Muscle of back (tissue), 11 donors: ENCODE results near the gene LRRIQ1. TPM values are rescaled to one million over a fixed set of nuclear protein-coding genes. Genes with fewer than 3 reads are reported as not detected.

ENCODE experiments used
- DNase-seq, 3 donors: peaks; one replicate each; pipeline versions ENCODE4 v3.0.0 to v3.0.0-alpha.2; 2013
- polyA plus RNA-seq, 10 donors: library from polyadenylated mRNA; unstranded; fragments of 120-200 nt; gene quantifications; one replicate each; pipeline ENCODE4 v1.2.1, GENCODE V29; 2013; ENCODE audit not compliant: insufficient read length in 10 of 10

LRRIQ1 gene
- polyA plus RNA-seq, 10 donors = 0.27 to 0.74 (median 0.41) TPM

DNA sequence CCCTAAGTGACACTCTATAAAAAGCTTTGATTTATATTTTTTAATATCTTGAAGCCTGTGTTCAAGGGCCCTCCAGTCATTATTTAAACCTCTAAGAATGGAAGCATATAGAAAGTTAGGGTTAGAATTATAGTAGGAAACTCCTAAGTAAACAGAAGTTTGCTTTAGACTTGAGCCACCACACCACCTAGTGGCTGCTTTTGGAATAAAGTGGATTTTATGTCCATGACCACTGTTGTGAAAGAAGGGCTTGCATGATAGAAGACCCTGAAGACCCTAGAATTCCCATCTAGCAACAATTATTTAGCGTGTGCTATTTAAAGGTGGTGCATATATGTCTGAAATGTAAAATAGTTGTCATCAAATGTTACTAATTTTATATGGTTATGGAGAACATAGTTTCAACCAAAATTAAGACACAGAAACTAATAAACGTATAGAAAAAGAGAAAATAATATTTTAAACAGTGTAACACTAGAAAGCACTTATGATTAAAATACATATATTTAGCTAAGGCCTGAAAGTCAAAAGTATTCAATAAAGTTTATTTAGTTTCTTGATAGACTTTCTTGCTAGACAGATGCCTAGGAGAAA lies 21.3 kb downstream of the LRRIQ1 start:
- peak; percentile 40 to 58 (median 43) for DNase-seq

DNA sequence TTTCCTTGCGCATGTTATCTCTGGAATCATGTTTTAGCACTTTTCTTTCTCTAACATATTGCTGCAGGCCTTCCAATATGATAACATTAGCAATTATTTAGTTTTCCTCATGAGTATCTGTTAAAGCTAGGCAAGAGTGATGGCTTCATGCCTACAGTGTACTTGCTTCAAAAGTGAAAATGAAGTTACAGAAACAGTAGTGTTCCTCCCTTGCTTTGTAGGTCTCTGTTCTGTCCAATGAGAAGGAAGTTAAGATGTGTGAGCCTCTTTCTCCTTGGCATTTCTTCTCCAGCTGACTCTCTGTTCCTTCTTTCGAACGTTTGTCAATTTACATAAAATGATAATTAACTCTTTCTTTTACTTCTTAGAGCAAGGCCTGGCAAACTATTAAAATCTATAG lies 22.2 kb downstream of the LRRIQ1 start:
- DNase-seq = no peak

DNA sequence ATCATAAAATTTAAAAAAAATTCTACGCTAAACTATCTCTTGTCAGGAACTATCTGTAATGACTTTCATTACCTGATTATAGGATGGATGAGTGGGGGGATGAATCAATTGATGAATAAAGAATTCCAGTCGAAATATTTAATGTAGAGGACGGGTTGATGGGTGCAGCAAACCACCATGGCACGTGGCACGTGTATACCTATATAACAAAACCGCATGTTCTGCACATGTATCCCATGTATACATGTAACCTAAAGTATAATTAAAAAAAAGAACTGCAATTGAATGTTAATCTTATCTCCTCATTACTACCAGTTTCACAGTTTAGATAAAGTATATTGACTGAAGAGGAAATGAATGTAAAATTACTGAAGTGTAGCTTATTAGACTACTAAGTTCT lies 23.4 kb downstream of the LRRIQ1 start:
- DNase-seq = no peak

DNA sequence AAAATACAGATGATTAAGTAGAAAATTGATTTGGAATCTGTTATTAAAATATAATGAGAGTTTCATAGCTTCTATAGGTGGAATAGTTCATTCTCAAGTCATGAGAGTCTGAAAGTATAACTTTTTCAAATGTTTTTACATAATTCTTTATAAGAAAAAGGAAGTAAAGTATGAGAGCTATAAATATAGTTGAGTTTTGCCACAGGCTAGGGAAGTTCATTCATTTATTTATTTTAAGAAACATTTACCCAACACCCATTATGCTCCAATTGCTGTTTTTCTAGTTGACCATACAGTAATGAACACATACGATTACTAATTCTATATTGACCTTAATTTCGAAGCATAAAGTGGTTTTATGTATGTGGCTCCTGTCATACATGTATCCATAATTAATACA lies 24.8 kb downstream of the LRRIQ1 start:
- no peak for DNase-seq

DNA sequence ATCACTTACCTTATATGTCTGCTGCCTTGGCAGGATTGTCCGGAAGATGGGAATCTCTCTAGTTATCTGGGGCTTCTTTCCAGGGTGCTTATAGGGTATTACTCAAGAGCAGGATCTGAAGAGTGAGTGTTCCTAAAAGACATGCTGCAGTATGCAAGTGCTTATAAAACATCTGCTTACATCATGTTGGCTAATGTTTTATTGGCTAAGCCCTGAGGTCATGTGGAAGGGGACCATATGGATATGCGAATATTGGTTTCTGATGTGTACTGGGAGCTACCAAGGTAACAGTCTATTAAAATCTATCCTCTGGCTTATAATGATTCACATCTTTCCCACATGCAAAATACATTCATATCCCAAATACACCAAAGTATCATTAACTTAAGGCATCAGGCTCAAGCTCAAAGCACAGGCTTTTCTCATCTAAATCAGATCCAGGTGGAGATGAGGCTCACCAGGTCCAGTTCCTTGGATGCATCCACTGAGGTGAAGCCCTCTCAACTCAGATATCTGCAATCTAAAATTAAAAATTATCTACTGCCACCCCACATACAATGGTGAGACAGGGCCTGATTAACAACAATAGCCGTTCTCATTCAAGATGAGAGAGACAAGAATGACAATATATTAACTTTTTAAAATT lies 29.8 kb downstream of the LRRIQ1 start:
- peak in 1 of 3 donors; percentile 1 for DNase-seq

DNA sequence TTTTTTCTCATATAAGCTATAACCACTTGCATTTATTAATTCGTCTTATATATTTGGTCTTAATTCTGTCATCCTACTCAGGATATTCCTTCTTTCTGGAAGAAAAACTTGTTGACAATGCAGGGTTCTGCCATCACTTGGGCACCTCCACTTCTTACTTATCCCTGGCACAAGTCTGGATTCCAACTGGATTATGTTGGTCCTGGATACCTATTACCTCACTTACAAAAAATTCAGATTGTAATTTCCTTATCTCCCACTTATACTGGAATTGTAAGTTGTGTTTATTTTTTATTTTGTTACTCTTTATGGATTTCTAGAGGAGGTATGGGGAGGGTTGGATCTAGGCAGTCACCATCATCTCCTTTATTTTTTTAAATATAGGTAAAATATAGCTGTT lies 36.7 kb downstream of the LRRIQ1 start:
- no peak for DNase-seq

DNA sequence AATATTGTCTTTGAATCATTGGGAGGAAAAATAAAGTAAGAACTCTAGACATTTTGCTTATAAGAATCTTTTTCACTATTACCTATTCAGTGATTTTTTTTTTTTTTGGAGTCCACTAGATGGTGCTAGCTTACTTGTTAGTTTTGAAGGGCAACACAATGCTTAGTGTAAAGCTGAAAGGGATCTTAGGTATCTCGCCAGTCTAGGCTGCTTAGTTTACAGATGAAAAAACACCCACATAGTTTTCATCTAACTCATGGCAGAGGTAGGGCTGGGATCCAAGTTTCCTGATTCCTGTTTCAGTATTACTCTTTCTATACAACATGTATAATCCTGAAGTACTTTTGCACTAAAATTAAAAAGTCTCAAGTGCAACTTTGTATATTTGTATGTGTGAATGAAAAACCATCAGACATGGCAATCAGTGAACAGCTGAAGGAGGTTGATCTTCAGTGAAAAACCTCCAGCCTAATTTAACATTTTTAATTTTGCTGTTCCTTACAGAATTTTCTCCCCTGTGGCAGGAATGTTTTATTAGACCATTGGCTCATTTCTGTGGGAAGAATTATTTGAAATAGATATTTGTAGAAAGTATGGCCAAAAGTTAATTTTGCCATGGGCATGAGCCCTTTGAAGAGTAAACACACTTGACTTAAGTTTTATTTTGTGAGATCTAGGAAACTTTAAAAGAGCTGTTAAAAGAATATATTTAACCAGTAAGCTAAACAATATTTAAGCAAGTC lies 40.7 kb downstream of the LRRIQ1 start:
- DNase-seq = peak; percentile 11 to 62 (median 44)

DNA sequence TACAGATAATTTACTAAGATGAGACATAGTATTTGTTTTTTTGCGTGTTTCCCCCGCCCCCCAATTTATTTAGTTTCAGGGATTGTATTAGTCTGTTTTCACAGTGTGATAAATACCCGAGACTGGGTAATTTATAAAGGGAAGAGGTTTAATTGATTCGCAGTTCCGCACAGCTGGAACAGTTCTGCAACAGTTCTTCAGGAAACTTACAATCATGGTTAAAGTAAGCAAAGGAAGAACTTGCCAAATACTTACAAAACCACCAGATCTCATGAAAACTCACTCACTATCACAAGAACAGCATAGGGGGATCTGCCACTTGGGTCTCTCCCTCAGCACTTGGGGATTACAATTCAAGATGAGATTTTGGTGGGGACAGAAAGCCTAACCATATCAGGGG lies 48.9 kb downstream of the LRRIQ1 start:
- DNase-seq = no peak

DNA sequence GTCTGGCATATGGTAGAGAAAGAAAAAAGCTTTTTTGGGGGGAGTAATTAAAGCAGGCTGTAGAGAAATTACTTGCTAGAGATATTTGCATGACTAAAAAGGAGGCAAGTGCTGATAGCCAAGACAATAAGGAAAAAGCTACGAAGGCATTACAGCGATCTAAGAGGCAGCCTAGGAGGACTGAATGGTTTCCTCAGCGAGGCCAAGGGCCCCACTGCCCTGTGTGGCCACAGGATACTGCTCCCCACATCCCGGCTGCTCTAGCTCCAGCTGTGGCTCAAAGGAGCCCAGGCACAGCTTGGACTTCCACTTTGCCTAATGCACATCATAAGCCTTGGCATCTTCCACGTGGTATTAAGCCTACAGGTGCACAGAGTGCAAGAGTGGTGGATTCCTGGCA lies 53.6 kb downstream of the LRRIQ1 start:
- no peak for DNase-seq

DNA sequence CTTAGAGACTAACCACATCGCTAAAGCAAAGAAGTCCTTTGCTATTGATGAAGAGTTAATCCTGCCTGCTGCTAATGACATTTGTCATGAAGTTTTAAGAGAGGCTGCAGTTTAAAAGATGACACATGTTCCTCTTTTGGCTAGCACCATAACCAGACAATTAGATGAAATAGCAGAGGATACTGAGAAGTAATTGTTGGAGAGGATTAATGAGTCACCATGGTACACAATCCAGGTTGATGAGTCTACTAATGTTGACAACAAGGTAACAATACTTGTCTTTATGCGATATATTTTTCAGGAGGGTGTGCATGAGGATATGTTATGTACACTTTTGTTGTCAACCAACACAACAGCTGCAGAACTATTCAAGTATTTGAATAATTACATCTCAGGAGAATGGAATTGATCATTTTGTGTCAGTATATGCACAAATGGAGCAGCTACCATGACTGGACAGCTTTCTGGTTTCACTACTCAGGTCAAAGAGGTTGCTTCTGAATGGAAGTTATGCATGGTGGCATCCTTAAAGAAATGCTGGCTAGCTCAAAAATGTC lies 56.7 kb downstream of the LRRIQ1 start:
- DNase-seq = no peak

DNA sequence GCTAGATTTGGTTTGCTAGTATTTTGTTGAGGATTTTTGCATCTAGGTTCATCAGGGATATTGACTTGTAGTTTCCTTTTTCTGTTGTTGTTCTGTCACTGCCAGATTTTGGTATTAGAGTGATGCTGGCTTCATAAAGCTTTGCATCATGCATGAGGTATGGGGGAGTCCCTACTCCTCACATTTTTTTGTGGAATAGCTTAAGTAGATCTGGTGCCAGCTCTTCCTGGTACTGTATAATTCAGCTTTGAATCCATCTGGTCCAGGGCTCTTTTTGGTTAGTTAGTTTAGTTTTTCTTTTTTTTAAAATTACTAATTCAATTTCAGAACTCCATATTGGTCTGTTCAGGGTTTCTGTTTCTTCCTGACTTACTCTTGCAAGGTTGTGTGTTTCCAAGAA lies 59.4 kb downstream of the LRRIQ1 start:
- no peak for DNase-seq

DNA sequence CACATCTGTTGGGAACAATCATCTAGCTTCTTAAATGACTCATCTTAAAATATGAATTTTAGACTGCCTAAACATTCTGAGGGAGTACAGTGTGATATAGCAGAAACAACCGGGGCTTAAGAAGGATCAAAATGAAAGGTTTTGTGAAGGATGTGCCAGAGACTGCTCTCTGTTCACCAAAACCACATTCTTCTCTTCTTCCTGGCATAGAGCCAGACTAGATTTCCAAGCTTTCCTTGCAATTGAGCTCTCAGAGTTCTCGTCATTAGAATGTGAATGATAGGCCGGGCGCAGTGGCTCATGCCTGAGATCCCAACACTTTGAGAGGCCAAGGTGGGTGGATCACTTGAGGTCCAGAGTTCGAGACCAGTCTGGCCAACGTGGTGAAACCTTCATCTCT lies 94.5 kb downstream of the LRRIQ1 start:
- DNase-seq = no peak

DNA sequence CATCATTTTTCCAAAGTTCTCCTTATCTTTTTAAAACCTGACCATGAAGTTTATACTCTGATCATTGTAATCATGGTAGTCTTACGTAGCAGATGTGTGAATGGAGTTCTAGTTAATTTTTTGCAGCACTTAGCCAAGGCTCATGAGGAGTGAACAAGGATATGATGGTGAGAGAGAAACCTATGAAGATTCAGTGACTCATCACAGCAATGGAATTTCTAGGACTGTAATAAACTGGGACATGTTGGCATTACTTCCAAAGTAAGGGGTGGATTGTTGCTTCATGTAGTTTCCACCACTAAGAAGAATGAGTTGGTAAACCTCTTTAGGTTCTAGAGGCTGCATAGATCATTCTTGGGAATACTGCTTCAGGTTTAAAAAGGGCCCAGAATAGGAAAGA lies 102.7 kb downstream of the LRRIQ1 start:
- no peak for DNase-seq

DNA sequence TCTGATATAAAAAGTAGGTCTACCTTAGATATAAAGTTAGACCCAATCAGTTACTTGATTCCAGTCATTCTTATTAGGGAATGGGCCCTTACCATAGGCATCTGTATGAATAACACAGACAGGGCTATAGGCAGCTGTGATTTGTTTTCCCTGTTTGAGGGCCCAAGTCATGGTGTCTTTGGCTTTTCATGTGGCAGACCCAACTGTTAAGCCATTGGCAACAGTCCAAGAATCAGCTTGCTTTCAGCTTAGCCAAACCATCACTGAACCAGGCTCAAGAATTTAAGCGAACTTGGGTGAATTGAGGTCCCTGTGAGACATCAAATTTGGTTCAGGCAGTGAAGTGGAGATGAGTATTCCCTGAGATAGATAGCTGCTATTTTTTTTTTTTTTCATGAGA lies 111.2 kb downstream of the LRRIQ1 start:
- no peak for DNase-seq

DNA sequence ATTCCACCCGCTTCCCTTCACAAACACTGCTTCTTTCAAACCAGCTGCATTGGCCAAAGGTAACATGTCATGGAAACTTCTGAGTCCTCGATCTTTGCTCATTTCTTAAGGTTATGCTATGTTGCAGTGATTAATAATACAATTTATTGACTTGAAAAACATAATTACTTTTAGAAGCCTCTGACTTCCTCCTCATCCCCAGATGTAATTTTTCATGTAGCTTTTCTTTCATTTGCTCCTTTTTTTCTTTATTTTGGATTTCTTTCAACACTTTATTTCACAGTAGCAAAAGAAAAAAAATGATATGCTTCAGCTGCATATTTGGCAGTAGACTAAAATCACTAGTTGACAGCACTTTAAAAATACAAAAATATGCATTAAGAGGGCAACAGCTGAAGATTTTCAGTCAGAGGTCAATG lies 116.2 kb downstream of the LRRIQ1 start:
- peak in 1 of 3 donors; percentile 3 for DNase-seq

DNA sequence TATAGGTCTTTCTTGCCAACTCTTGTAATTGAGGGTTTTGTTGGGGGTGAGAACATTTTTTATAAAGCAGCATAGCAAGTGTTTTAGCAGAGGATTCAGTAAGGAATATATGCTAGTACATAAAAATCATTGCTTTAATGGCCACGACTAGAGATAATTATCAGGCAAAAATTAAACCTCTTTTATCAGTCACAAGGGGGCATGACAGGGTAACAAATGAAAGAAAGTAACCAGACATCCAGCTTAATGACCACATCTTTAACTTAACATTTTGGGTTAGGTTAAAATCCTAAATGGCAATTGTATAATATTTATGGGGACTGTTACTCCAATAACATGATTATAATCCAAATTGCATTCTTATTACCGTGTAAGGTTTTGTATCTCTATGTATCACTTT lies 119.6 kb downstream of the LRRIQ1 start:
- peak in 1 of 3 donors; percentile 5 for DNase-seq

DNA sequence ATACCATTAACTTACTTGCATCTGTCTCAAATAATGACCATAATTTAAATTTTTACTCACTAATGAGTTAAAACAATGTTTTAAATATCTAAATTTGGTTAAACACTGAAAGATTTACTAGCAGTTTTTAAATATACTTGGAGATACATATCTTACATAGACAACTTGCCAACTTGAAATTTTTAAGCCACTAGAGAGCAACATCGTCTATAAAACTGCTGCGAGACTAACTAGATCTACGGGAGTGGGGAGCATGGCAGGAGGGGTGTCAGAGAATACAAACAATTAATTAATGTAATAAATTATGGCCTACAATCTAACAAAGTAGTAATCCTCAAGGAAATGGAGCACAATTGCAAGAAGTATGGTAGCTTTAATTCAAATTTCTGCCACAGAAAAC lies 120.4 kb downstream of the LRRIQ1 start:
- no peak for DNase-seq

DNA sequence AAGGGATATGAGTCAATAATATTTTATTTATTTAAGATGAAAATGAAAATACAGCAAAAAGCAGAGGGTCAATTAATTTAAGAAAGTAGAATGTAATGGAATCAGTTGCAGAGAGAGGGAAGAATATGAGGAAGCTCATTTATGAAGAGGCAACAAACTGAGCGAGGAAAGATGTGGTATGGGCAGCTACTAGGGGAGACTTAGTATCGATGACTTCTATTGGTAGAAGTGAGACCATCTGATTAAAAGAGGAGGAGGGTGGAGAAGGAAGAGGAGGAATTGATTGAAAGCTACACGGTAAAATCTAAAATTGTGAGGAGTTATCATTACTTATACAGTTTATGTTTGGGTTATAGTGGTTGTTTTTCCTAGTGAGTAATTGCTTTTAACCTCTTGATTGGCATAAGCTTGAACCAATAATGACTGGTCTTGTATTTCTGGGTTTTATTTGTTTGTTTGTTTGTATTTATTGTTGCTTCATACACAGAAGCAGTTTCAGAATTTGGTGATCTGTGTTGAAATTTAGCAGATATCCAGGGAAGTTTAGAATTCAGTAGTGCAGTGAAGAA lies 121.0 kb downstream of the LRRIQ1 start:
- DNase-seq = no peak

DNA sequence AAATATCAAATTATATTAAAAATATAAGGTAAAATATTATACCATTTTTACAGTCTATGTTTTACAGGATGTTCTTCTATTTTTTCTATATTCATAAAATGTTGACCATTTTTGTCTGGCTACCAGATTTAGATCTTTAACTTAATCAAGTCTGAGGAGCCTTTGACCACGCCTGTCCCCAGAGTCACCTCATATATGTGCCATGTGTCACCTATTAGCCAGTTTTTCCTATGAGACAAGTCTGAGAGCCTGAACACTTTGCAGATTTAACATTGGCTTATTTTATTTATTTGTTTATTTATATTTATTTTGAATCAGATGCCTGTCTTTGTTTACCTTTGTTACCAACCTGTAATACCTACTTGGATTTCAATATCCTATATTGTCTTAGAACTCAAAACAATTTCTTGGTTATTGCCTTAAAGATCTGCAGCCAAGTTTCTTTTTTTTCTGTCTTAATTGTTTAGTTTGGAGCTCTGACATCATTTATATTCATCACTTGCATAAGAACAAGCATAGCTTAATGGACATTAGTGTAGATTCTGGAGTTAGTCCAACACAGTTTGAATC lies 127.7 kb downstream of the LRRIQ1 start:
- no peak for DNase-seq

DNA sequence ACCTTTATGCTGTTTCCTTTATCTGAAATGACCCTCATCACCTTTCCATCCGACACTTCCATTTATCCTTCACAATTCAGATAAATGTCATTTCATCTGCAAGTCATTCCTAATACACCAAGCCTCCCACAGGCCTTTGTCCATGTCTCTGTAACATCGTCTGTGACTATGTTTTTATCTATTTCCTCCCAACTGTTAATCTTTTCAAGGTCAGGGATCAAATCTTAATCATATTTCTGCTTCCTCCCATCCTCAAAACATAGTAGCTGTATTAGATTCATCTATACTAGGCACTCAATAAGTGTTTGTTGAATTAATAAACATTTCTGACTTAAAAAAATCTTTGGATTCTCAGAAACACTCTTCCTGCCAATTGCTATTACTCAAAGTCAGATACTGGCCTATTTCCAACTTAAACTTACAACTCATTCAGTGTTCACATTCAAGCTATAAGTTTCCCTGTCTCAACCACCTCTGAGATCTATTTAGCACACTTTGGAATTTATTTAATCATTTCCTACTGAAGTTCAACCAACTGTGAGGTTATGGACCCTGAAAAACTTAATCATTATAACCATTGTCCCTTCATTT lies 143.6 kb downstream of the LRRIQ1 start:
- DNase-seq = peak in 1 of 3 donors; percentile 1

DNA sequence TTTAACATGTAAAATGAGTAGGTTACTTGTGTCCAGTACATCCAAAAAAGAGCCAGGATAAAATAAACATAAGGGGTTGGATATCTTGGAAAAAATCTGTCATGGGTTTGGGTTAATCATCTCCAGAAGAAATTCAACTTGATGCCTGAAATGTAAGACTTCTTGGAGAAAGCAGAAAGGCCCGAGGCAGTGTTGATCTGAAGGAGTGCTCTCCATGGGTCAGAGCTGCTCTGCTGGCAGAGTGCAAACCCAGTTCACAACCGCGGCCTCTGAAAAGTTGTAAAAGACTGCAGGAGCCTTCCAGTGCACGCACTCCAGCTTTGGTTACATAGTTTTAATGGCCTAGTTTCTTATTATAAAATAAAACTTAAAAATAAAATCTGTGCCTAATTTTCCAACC lies 146.5 kb downstream of the LRRIQ1 start:
- no peak for DNase-seq

DNA sequence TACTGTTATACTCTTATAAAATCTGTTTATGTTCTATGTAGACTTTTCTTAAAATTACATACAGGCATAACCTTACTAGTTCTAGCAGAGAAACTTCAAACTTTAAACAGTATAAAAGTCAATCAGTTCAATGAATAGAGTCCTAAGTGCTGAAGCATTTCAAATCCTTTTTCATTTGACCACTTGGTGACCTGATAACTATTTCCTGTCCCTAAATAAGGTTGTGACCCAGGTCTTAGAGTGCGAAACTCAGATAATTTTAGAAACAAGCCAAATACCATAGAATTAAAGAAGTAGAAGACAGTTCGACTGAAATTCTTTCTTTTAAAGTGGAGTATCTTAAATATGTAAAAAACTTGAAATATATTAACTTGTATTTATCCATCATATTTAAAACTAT lies 147.7 kb downstream of the LRRIQ1 start:
- DNase-seq = no peak
